HG03097 (cell line): ENCODE data around the gene TBC1D2B.
"Not testable (repeated sequence)": the region's sequence is repeated elsewhere in the genome, so short reads cannot be mapped to it uniquely, and the experiment has no call there.

Experiments used
- ATAC-seq: cut with Tn5 transposase; IDR thresholded peaks from one replicate; pipeline ENCODE4 v1.9.1; 2021; ENCODE audit not compliant: unreplicated experiment, low FRiP score

TBC1D2B gene

GRCh38 chr15:77980098-77980497 is 97.4 kb downstream of the TBC1D2B start:
- ATAC-seq, result no peak

GRCh38 chr15:77979157-77979556 is 98.4 kb downstream of the TBC1D2B start:
- ATAC-seq, result not testable (repeated sequence)

GRCh38 chr15:77978759-77979145 is 98.8 kb downstream of the TBC1D2B start:
- ATAC-seq, result not testable (repeated sequence)

GRCh38 chr15:77977903-77978758 is 99.4 kb downstream of the TBC1D2B start:
- not testable (repeated sequence) for ATAC-seq

GRCh38 chr15:77976760-77977525 is 100.6 kb downstream of the TBC1D2B start:
- not testable (repeated sequence) for ATAC-seq

- not testable (repeated sequence) for ATAC-seq
Measured at GRCh38 chr15:77976095-77976450, 101.4 kb downstream of the TBC1D2B start.

GRCh38 chr15:77975332-77976094 is 102.0 kb downstream of the TBC1D2B start:
- no peak for ATAC-seq

- no peak for ATAC-seq
Measured at GRCh38 chr15:77974416-77975331, 102.8 kb downstream of the TBC1D2B start.

- no peak for ATAC-seq
Measured at GRCh38 chr15:77974098-77974414, 103.5 kb downstream of the TBC1D2B start.

GRCh38 chr15:77973273-77974097 is 104.0 kb downstream of the TBC1D2B start:
- ATAC-seq, result not testable (repeated sequence)

GRCh38 chr15:77972706-77973105 is 104.8 kb downstream of the TBC1D2B start:
- not testable (repeated sequence) for ATAC-seq

- ATAC-seq, result not testable (repeated sequence)
Measured at GRCh38 chr15:77971875-77972274, 105.6 kb downstream of the TBC1D2B start.

GRCh38 chr15:77970813-77971360 is 106.6 kb downstream of the TBC1D2B start:
- not testable (repeated sequence) for ATAC-seq

GRCh38 chr15:77969055-77969454 is 108.5 kb downstream of the TBC1D2B start:
- no peak for ATAC-seq

- ATAC-seq, result no peak
Measured at GRCh38 chr15:77967798-77968197, 109.7 kb downstream of the TBC1D2B start.

GRCh38 chr15:77967235-77967615 is 110.3 kb downstream of the TBC1D2B start:
- ATAC-seq, result not testable (repeated sequence)

GRCh38 chr15:77966540-77967234 is 110.8 kb downstream of the TBC1D2B start:
- no peak for ATAC-seq

GRCh38 chr15:77964193-77964592 is 113.3 kb downstream of the TBC1D2B start:
- no peak for ATAC-seq
